ENCODE results near the gene CYB561.

- TF ChIP-seq TAF1 (IDR thresholded peaks at IDR 0.05; ENCODE audit: borderline replicate concordance, low read depth, low read length) (no peak), POLR2A (IDR thresholded peaks at IDR 0.05; ENCODE audit: low read depth, low read length) (no peak)
Measured at GRCh38 chr17:63399856-63400255, 46.2 kb downstream of the CYB561 start.

All from GM12892 (cell line).